Measurements from ENCODE around the gene APEH.

DNA sequence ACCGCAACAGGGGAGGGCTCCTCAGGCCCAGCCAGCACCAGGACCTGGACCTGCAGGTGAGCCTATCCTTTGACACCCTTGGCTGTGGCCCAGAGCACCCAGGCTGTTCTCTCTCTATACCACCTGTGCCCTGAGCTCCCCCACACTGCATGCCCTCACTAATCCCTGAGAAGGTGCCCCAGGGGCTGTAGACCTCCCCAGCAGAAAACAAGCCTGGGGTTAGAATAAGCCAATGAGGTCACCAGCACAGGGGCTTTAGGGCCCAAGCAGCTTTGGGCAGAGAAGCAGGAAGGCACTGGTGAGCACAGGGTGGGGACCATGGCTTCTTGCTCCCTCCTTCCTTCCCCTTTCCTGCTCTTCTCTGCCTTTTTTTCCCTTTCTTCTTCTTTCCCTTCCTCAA is 10.3 kb upstream of the APEH start:
- no peak for TF ChIP-seq ELF4 (IDR thresholded peaks at IDR 0.05)
- TF ChIP-seq FOXK2 (IDR thresholded peaks at IDR 0.05), result no peak
- no peak for TF ChIP-seq ZNF384 (IDR thresholded peaks at IDR 0.05)
- no peak for TF ChIP-seq LEF1 (IDR thresholded peaks at IDR 0.05; ENCODE audit: borderline replicate concordance)
- no peak for TF ChIP-seq SUZ12 (IDR thresholded peaks at IDR 0.05)
- TF ChIP-seq TARDBP (IDR thresholded peaks at IDR 0.05), result no peak
- no peak for TF ChIP-seq SP1 (IDR thresholded peaks at IDR 0.05)
- TF ChIP-seq ARNT (IDR thresholded peaks at IDR 0.05), result no peak
- no peak for TF ChIP-seq FOXM1 (IDR thresholded peaks at IDR 0.05; ENCODE audit: borderline replicate concordance)
- no peak for TF ChIP-seq NFRKB (IDR thresholded peaks at IDR 0.05)
- no peak for TF ChIP-seq FOXA1 (IDR thresholded peaks at IDR 0.05)
- no peak for TF ChIP-seq HDGF (IDR thresholded peaks at IDR 0.05; ENCODE audit: borderline replicate concordance)
- no peak for TF ChIP-seq CTBP1 (IDR thresholded peaks at IDR 0.05; ENCODE audit: borderline replicate concordance)
